Fibroblast of peridontal ligament (primary cell): ENCODE results near the gene CUL9.
"Not testable (repeated sequence)": the region's sequence is repeated elsewhere in the genome, so short reads cannot be mapped to it uniquely, and the experiment has no call there.

Experiments
- DNase-seq: peaks from one replicate; pipeline ENCODE4 v3.0.0-alpha.2; 2010; ENCODE audit errors: extremely low read depth

Gene CUL9

DNA sequence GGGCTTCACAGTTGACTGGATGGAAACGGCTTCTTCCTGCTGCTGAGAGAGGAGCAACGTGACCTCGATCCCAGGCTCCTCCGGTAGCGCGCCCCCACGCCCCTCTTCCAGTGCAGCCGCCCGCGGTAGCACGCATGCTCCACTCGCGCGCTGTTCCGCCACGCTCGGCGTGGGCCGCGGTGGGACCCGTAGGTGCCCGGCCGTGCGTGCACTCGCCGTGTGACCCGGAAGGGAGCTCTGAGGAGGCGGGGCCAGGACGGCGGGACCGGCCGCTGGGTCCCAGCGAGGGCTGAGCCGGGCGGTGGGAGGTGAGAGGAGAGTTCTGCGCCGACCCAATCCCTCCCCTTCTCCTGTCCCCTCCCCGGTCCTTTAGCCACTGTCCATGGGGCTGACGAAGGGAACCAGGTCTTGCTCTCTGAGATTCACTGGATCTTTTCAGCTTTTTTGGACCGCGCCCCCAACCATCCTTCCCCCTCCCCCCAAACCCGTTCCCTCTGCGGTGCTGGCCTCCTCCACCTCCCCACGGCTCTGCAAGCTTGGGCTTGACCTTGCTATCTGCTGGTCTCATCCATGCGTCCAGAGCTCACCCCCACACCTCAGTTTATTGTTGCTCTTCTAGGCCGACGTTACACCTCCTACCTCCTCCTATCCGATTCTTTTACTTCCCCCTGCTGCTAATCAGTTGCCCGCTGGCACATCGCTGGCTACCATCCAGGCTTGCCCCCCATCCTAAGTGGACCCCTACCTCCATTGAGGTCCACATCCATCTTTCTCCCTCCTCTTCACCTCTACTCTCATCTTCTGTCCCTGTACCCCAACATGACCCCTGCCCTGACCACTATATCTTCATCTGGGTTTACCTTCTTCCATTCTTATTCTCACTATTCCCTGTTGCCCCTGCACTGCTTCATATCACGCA, at the start of gene CUL9:
TSS of gene CUL9 (plus strand) at position 255 of the 919 bp plus-strand sequence. CDS start 2,115 bp downstream, outside the sequence.
- peak; percentile 64 for DNase-seq

- DNase-seq: no peak
Measured at GRCh38 chr6:43138267-43138666, 43.7 kb upstream of the CUL9 start.

DNA sequence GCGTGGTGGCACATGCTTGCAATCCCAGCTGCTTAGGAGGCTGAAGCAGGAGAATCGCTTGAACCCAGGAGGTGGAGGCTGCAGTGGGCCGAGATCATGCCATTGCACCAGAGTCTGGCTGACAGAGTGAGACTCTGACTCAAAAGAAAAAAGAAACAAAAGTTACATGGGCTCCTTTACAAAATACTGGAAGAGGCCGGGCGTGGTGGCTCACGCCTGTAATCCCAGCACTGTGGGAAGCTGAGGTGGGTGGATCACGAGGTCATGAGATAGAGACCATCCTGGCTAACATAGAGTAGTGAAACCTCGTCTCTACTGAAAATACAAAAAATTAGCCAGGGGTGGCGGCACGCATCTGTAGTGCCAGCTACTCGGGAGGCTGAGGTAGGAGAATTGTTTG, 42.0 kb upstream of the CUL9 start:
- DNase-seq: not testable (repeated sequence)

GRCh38 chr6:43141644-43142043, 40.4 kb upstream of the CUL9 start:
- no peak for DNase-seq

- no peak for DNase-seq
Measured at GRCh38 chr6:43142101-43142500, 39.9 kb upstream of the CUL9 start.

DNA sequence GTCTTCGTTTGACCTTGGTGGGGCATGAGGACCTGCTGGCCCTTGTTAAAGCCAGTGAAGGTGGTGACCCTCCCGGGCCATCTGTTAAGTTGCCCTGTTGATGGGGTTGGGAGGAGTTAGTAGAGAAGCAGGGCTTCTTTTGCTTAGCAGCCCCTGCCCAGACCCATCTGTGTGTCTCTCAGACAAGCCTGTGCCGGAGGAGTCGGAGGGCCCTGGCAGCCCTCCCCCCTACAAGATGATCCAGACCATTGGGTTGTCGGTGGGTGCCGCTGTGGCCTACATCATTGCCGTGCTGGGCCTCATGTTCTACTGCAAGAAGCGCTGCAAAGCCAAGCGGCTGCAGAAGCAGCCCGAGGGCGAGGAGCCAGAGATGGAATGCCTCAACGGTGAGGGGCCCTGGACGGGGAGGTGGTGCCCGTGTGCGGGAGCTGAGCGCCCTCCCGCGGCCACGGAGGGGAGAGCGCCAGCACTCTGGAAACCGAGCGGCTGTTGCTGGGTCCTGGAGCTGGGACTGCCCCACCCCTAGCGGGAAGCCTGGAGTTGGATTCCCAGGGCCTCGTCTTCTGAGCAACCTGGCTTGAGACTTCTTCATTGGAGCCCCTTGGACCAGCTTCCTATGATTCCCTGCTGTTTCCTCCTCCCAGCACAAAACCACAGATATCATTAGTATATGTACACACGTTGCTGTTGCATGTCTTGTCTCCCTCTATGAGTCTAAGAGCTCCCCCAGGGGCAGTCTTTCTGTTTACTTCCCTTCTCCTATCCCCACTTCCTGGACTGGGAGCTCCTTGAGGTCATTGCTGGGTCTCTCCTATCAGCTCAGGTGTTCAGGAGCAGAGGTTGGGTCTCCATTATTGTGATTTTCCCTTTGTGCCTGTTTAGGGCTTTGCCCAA, 38.5 kb upstream of the CUL9 start:
- DNase-seq: peak; percentile 91

DNA sequence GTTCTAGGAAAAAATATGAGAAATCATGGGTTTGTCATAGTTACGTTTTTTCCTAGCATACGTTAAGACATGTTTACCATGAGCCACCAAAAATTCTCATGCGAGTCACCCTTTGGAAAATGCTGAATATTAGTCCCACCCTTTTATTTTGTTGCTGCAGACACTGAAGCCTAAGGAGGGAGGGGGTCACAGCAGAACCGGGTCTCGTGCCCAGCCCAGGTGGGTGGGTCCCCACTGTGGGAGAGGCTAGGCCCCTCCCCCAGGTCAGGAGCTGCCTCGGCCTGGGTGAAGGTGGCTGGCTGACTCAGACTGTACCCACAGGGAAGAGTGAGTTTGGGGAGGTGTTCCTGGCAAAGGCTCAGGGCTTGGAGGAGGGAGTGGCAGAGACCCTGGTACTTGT, 37.1 kb upstream of the CUL9 start:
- DNase-seq: no peak

- DNase-seq: no peak
Measured at GRCh38 chr6:43146261-43146660, 35.7 kb upstream of the CUL9 start.

DNA sequence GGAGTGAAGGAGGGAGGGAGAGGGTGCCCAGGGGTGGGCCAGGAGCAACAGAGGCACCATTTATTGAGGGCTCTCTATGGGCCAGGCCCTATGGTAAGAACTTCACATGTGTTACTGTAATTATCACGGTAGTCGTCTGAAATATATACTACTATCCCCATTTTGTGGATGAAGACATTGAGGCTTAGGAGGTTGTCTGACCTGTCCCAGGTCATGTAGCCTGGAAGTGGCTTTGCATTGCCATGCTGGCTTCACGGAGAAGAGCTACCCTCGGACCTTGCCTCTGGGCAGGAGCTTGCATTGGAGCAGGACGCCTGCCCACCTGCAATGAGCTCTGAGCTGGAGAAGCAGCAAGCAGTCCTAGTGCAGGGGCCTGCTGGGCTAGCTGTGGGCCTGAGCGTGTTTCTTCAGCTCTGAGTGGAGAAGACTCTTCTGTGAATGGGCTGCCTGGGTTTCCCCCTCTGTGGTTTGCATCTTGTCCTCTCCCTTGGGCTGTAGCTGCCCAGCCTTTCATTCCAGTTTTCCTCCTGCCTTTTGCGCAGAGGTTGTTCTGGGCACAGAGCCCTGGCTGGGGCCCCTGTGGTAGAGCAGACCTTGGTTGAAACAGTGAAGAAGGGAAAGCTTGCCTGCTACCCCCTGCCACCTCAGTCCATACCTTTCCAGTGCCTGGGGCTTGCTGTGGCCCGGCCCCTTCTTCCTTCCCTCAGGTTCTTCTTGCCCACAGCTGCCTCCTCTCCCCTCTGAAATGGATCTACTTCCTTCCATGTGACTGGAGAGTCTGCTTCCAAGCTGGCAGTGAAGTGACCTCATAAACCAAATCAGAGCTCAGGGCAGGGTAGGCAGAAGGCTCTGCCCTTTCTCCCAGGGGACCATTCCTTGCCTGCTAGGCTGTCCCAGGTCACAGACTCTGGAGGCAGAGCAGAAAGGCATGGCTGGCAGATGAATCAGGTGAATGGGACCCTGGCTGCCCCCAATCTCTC, 35.0 kb upstream of the CUL9 start:
- no peak for DNase-seq

GRCh38 chr6:43147691-43148477, 34.1 kb upstream of the CUL9 start:
- no peak for DNase-seq

DNA sequence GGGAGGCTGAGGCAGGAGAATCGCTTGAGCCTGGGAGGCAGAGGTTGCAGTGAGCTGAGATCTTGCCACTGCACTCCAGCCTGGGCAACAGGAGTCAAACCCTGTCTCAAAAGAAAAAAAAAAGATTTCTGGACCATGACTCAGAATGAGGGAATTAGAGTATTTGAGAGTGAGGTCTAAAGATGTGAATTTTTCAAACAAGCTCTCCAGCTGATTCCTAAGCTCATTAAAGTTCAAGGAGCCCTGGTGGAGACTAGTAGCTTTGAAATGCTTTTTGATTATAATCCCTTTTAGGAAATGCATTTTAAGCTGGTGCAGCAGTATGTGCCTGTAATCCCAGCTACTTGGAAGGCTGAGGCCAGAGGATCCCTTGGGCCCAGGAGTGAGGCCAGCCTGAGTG, 32.7 kb upstream of the CUL9 start:
- DNase-seq: peak; percentile 43

DNA sequence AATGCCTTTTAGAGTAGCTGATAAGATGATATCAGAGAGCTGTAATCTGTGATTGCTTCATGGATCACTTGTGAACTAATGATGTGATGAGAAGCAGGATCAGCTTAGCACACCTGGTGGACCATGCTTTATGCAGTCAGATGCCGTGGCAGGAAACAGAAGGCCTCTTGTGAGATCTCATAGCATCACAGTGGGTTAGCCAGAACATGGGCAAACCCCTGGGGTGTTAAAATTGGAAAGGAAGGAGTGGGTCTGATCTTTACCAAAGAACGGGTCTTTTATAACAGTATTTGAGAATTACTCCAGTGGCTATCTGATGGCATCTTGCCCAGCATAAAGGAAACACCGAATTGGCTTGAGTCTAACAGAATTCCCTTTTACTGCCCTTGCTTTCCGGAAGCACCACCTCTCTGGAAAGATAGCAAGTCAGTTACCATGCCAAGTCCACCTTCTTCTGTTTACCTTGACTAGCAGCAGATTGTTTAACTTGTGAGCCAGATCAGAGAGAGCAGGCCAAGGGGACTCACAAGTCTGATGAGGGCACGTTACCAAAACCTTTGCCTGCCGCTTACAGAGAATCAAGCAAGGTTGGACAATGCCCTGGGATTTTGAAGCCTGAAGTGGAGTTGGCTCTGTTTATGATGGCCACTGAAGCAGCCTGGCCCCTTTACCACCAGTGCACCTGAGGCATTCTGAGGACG, 31.8 kb upstream of the CUL9 start:
- DNase-seq: no peak

DNA sequence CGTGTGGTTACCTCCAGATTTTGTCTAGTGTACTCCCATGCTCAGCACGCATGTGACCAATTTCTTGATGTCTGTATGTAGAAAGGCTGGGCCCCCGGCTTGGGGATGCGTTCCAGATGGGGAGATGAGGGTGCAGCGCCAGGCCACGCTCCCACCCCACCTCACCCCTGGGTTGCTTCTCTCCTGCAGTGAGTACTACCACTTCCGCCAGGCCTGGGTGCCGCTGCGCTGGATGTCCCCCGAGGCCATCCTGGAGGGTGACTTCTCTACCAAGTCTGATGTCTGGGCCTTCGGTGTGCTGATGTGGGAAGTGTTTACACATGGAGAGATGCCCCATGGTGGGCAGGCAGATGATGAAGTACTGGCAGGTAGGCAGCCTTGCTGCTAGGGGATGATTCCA, 22.4 kb upstream of the CUL9 start:
- no peak for DNase-seq

DNA sequence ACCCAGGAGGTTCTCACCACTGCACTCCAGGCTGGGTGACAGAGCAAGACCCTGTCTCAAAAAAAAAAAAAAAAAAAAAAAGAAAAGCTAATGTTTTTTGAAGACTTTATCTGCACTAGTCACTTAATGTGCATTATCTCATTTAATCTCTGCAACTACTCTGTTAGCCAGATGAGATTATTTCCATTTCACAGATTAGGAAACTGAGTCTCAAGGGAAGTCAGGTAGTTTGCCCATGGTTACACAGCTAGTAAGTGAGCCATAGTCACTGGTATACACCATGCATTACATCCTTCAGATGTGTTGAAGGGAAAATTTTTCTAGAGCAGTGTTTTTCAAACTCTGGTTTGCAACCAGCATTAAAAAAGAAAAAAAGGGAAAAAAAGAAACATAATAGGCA, 18.1 kb upstream of the CUL9 start:
- DNase-seq: no peak

DNA sequence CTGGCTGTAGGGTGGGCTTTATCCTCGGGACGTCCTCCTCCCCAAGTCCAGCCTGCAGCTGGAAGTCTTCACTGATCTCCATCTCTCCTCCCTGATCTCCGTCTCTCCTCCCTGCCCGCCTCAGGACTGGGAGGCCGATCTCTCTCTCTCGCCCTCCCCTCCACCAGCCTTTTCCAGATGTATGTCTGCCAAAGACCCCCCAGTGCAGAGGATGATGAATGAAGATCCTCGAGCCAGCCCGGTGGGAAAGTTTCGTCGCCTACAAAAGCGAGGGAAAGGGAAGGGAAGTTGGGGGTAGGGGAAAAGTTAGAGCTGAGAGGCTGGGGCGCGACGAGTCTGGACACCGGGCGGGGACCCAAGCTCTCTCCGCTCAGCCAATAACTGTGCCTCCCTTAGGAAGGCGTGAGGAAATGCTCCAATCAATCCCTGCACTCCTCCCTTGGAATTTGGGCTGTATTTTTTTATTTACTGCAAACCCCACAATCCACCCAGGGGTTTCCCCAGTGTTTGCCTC, 11.5 kb upstream of the CUL9 start:
- DNase-seq: no peak

DNA sequence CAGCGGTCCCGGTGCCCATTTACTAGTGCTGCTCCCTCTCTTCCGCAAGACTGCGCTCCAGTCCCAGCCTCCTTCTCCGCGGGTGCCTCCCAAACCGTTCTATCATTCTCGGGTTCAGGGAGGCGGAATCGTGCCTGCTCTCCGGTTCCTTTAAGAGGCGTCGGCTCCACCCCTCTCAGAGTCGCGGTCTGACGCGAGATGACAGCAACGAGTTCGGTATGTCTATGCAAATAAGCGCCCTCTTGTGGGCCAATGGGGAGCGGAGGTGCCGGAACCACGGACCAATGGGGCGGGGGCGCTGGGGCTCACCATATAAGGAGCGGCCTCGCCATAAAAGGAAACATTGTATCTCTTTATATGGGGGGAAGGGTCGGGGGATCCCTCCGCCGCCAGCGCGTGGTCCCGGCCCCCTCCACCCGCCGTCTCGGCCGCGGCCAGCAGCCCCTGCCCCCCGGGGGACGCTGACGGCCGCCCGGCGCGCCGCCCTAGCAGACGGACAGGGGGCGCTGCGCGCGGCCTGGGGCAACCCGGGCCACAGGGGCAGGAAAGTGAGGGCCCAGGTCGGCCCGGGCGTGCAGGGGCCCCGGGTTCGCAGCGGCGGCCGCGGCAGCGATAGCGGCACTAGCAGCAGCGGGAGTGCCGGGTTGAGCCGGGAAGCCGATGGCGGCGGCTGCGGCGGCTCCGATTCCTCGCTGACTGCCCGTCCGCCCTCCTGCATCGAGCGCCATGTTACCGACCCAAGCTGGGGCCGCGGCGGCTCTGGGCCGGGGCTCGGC, 10.9 kb upstream of the CUL9 start, which contains the start of gene SRF:
TSS of gene SRF (plus strand) at position 339 of the 776 bp plus-strand sequence. CDS start at position 727, 388 bp downstream.
- peak; percentile 99 for DNase-seq

DNA sequence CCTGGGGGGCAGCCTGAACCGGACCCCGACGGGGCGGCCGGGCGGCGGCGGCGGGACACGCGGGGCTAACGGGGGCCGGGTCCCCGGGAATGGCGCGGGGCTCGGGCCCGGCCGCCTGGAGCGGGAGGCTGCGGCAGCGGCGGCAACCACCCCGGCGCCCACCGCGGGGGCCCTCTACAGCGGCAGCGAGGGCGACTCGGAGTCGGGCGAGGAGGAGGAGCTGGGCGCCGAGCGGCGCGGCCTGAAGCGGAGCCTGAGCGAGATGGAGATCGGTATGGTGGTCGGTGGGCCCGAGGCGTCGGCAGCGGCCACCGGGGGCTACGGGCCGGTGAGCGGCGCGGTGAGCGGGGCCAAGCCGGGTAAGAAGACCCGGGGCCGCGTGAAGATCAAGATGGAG, 10.3 kb upstream of the CUL9 start:
- no peak for DNase-seq

DNA sequence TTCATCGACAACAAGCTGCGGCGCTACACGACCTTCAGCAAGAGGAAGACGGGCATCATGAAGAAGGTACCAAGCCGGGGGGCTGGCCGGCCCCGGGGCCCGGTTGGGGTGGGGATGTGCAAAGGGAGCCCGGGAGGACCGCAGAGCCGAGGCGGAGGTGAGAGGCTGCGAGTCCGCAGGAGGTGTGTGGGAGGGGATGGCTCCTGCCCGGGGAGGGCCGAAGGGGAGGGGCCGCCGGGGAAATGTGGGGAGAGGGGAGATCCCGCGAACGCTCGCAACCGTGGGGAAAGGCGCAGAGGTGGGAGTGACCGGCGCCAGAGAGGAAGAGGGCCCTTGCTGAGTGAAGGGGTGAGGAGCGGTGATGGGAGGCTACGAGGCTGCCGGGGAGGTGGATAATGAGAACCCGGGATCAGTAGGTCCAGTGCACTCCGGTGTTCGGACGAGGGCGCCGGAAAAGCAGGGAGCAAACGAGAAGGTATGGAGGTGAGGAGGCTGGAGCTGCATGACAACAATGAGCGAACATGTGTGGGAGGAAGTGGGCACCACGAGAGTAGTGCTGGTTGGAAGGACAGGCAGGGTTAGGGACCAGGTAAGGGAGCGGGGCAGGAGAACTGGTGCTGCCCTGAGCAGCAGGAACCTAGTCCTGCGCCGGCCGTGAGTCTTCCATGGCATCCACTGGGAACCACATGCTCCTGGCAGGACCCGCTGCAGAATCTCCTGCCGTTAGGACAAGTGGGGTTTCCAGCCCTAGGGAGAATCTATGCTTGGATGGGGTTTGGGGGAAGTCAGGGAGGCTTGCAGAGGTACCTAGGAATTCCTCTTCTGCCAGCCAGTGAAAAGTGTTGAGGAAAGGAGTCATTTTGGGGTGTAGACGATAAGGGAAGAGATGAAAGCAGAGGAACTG, 9.6 kb upstream of the CUL9 start:
- no peak for DNase-seq
